Measurements from ENCODE around the gene DMD.

The DMD gene

DNA sequence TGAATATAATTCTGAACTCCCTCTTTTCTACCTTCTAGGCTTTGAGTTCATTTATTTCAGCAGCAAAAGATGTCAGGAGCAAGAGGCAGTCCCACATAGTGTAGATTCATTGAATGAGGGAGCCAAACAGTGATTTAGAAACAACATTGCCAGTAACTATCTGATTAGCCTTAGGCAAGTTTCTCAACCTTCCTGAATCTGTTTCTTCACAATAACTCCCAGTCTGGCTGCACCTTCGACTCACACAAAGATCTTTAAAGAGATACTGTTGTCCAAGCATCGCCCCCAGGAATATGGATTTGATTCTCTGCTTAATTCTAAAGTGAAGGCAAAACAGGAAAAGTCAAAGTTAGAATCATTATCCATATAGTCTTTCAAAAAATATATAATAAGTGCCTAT lies 1026.2 kb downstream of the DMD start:
- DNase-seq, result no peak

DNA sequence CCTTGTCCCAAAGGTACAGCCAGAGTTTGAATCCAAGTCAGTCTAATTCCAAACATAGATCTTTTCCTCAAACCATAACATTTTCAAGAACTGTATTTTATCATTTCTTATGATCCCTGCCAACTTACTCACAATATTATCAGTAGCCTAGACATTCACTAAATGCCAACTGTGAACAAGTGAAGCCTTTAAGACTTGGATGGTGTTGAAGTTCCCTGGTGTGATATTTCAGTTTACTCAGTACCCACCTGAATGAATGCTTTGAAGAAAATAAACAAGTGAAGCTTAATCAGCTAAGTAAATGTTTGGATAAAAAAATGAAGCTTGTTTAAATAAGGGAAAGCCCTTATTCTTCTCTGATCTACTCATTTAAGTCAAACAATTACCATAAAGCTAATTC lies 1028.3 kb downstream of the DMD start:
- no peak for DNase-seq

GRCh38 chrX:32176510-32176909 lies 1034.8 kb downstream of the DMD start:
- DNase-seq, result no peak

DNA sequence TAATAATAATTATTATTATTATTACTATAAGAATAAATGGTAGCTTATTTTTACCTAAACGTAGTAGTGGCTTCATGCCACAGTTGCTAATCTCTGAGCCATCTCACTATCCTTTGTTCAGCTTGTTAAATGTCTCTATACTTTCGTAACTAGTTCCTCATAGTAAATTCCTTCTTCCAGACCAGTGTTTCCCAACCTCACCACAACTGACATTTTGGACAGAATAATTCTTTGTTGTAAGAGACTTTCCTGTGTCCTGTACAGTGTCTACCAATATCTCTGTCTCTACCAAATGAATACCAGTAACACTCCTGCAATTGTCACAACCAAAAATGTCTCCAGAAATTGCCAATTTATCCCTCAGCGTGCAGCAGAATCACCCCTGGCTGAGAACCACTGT lies 1040.9 kb downstream of the DMD start:
- DNase-seq, result no peak

GRCh38 chrX:32155044-32155638 lies 1056.2 kb downstream of the DMD start:
- DNase-seq, result no peak

- no peak for DNase-seq
These were observed 1057.8 kb downstream of the DMD start for GRCh38 chrX:32153585-32153984.

- DNase-seq, result no peak
These were observed 1061.2 kb downstream of the DMD start for GRCh38 chrX:32150141-32150540.

DNA sequence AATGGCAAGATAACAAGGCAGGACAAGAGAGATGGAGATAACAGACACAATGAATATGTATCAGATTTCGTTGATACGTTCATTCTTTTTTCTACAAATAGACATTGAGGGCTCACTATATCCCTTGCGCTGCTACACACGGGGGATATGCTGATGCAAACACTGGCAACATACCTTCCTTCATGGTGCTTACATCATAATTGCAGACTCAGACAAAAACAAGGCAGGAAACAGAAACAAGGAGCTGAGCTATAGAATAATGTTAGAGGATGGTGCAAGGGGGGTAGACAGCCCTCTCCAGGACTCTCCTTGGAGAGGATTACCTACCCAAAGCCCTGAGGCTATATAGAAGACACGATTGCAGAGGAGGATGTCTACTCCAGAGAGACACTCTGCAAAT lies 1069.5 kb downstream of the DMD start:
- DNase-seq, result no peak

DNA sequence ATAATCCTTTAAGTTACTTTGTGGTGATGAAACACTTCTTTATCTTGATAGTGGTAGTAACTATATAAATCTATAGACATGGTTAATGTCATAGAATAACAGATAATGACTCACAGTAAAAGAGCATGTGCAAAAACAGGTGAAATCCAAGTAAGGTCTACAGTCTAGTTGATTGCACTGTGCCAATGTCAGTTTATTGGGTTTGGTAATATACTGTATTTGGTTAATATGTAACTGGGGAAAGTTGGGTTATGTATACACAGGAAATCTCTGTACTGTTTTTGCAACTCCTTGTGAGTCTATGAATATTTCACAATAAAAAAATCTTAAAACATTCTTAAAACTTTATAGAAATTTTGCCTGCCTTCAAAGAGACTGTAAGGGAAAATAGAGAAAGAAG lies 1071.9 kb downstream of the DMD start:
- DNase-seq, result no peak

- DNase-seq, result no peak
These were observed 1073.8 kb downstream of the DMD start for GRCh38 chrX:32137525-32137924.

GRCh38 chrX:32126997-32127396 lies 1084.4 kb downstream of the DMD start:
- no peak for DNase-seq

- no peak for DNase-seq
These were observed 1092.5 kb downstream of the DMD start for GRCh38 chrX:32118832-32119231.

DNA sequence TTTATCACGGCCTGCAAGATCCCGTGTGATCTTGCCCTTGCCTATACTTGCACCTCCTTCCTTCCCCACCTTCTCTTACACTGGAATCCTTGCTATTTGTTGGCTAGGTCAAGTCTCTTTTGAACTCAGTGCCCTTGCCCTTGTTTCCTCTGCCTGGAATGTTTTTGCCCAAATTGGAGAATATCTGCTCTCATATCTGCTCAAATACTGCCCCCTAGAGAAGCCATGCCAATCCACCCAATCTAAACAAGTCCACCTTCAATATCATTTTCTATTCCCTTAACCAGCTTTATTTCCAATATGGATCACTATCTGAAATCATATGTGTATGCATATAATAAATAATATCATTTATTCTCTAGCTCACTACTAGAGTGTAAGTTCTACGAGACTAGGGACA lies 1095.3 kb downstream of the DMD start:
- DNase-seq, result no peak

GRCh38 chrX:32087663-32088062 lies 1123.7 kb downstream of the DMD start:
- no peak for DNase-seq

DNA sequence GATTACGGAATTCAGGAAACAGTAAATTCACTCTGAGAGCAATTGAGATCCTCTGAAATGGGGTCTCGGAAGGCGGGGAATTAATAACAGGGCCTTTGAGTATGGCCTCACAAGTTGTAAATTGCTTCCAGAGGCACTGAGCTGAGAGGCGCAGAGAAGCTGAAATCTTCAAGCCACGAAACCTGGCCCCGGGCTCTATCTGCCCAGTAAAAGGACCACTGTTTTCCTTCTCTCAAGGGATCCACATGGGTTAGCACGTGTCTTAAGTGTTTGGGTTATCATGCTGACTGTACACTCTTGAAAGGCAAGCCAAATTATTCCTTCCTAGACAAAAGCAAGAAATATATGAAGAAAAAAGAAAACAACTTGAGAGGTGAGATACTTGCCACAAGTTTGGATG lies 1126.6 kb downstream of the DMD start:
- DNase-seq, result no peak

GRCh38 chrX:32048285-32048684 lies 1163.1 kb downstream of the DMD start:
- no peak for DNase-seq

DNA sequence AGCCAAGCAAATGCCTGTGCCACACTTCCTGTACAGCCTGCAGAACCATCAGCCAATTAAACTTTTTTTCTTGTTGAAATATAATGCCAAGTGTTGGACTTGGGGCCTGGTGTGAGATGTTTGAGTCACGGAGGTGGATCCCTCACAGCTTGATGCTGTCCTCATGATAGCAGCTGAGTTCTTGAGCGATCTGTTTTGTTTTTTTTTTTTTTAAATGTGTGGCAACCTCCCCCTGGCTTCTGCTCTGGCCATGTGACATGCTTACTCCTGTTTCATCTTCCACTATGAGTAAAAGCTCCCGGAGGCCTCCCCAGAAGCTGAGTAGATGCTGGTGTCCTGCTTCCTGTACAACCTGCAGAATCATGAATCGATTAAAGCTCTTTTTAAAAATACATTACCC lies 1166.2 kb downstream of the DMD start:
- DNase-seq, result no peak

- DNase-seq, result no peak
These were observed 1170.2 kb downstream of the DMD start for GRCh38 chrX:32041181-32041580.

- DNase-seq, result no peak
These were observed 1184.6 kb downstream of the DMD start for GRCh38 chrX:32026772-32027171.

DNA sequence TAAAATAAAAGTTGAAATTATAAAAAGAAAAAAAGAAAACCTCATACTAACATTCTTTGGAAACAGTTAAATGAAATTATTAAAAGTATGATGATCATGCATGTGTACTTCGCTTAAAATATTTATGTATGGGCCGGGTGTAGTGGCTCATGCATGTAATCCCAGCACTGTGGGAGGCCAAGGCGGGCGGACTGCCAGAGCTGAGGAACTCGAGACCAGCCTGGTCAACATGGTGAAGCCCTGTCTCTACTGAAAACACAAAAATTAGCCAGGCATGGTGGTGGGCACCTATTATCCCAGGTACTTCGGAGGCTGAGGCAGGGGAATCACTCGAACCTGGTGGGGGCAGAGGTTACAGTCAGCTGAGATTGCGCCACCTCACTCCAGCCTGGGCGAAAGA lies 1187.3 kb downstream of the DMD start:
- no peak for DNase-seq

- DNase-seq, result no peak
These were observed 1195.2 kb downstream of the DMD start for GRCh38 chrX:32016195-32016594.

DNA sequence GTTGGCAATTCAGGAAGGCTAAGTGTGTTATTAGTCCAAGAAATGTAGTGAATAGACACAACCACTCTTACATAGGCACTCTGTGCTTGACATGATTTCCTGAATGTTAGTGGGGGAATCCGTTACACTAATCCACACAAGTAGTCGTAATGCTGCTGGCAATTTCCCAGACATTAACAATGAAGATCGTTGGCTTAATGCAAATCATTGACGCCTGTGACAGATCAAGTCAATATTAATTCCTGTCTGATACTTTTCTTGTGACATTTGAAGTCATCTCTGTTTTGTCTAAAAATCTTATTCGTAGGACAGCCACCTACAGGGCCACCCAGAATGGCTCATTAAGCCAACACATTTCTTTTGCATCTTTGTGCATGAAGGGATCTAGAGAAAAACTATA lies 1200.4 kb downstream of the DMD start:
- DNase-seq, result no peak

DNA sequence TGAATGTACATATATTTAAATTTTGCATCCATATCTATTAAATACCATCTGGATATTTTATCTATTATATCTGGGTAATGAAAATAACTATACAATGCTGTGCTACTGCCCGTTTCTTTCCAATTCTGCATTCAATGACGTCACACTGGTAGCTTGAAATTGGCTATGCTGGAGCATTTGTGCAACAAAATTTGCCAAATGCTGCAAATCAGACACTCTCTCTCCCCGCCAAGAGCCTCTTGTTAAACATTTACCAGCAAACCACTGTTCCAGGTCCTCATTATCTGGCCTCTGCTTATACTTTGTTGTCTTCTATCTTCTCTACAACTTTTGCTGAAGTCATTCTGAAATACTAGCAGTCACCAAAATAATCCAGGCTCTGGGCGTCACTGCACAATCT lies 1201.1 kb downstream of the DMD start:
- no peak for DNase-seq

DNA sequence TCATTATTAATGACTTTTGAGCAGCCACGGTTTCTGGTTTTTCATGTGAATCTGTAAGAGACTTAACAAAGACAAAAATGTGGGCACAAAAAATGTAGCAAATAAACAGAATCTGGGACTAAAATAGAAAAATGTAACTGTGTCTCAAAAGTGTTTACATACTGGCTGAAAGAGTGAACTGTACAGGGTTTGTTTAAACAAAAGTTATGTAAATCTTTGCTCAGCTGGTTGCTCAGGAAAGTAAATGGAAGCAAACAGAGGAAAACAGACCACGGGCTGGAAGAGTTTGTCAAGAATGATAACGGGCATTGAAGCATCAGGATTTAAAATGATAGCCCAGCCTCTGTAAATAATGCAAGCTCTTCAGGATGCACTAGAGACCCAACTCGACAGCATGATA lies 1217.7 kb downstream of the DMD start:
- no peak for DNase-seq

GRCh38 chrX:31988975-31989374 lies 1222.4 kb downstream of the DMD start:
- no peak for DNase-seq

GRCh38 chrX:31981546-31982062 lies 1229.7 kb downstream of the DMD start:
- DNase-seq, result no peak
